Liver (tissue), 9 donors: ENCODE measurements around the gene GRK5. TPM values are rescaled to one million over a fixed set of nuclear protein-coding genes. Genes with fewer than 3 reads are reported as not detected.

Experiments
- DNase-seq: peaks from one replicate; pipeline ENCODE4 v3.0.0-alpha.2; 2017; ENCODE audit warnings: low spot score
- H3K27ac ChIP-seq, 2 donors: one replicate each; pipeline ENCODE4 v1.7.0; 2013; ENCODE audit warnings: inconsistent platforms in 2 of 2, low read length in 2 of 2, control low read depth in 1 of 2, low read depth in 1 of 2, mild to moderate bottlenecking in 1 of 2
- H3K27me3 ChIP-seq, 4 donors: one replicate each; pipeline versions ENCODE4 v1.6.1 to v1.7.0; 2013; ENCODE audit warnings: low read length in 3 of 4, inconsistent platforms in 1 of 4, mild to moderate bottlenecking in 1 of 4, moderate library complexity in 1 of 4; ENCODE audit not compliant: control insufficient read depth in 4 of 4, insufficient read depth in 4 of 4
- H3K36me3 ChIP-seq, 4 donors: one replicate each; pipeline versions ENCODE4 v1.6.1 to v1.7.0; 2013; ENCODE audit warnings: low read length in 3 of 4, mild to moderate bottlenecking in 3 of 4, low read depth in 1 of 4, moderate library complexity in 1 of 4; ENCODE audit not compliant: control insufficient read depth in 4 of 4, insufficient read depth in 3 of 4
- H3K4me1 ChIP-seq, 4 donors: one replicate each; pipeline versions ENCODE4 v1.6.1 to v1.7.0; 2013; ENCODE audit warnings: low read length in 3 of 4, mild to moderate bottlenecking in 3 of 4, moderate library complexity in 1 of 4; ENCODE audit not compliant: control insufficient read depth in 4 of 4, insufficient read depth in 4 of 4
- H3K4me3 ChIP-seq, 3 donors: one replicate each; pipeline versions ENCODE4 v1.6.1 to v1.7.0; 2013; ENCODE audit warnings: low read length in 3 of 3, control low read depth in 1 of 3, low read depth in 1 of 3, mild to moderate bottlenecking in 1 of 3
- H3K9ac ChIP-seq, 2 donors: one replicate each; pipeline ENCODE4 v1.7.0; 2013; ENCODE audit warnings: low read length in 2 of 2, mild to moderate bottlenecking in 2 of 2, moderate library complexity in 2 of 2, control low read depth in 1 of 2, low read depth in 1 of 2
- H3K9me3 ChIP-seq, 4 donors: one replicate each; pipeline versions ENCODE4 v1.6.1 to v1.7.0; 2013; ENCODE audit warnings: low read length in 3 of 4; ENCODE audit not compliant: control insufficient read depth in 4 of 4
- FOXA1 ChIP-seq: IDR thresholded peaks from 2 replicates; pipeline ENCODE4 v1.6.1; 2016; ENCODE audit warnings: antibody characterized with exemption
- FOXA2 ChIP-seq: IDR thresholded peaks from 2 replicates; pipeline ENCODE4 v1.6.1; 2016; ENCODE audit warnings: antibody characterized with exemption
- GABPA ChIP-seq, 2 donors: IDR thresholded peaks in 1 of 2; conservative IDR thresholded peaks in 1 of 2; 2 replicates each; pipeline ENCODE4 v1.6.1; 2016; ENCODE audit warnings: antibody characterized with exemption in 2 of 2, mild to moderate bottlenecking in 1 of 2, moderate library complexity in 1 of 2
- HNF4A ChIP-seq, 2 donors: conservative IDR thresholded peaks; 2 replicates each; pipeline ENCODE4 v1.6.1; 2016; ENCODE audit warnings: antibody characterized with exemption in 2 of 2, mild to moderate bottlenecking in 2 of 2
- HNF4G ChIP-seq: IDR thresholded peaks from 2 replicates; pipeline ENCODE4 v1.6.1; 2016; ENCODE audit warnings: antibody characterized with exemption
- JUND ChIP-seq, 2 donors: IDR thresholded peaks; 2 replicates each; pipeline ENCODE4 v1.6.1; 2016; ENCODE audit warnings: antibody characterized with exemption in 2 of 2
- MAX ChIP-seq: IDR thresholded peaks from 2 replicates; pipeline ENCODE4 v1.6.1; 2016; ENCODE audit warnings: antibody characterized with exemption
- NR2F2 ChIP-seq: IDR thresholded peaks from 2 replicates; pipeline ENCODE4 v1.6.1; 2016; ENCODE audit warnings: antibody characterized with exemption
- RAD21 ChIP-seq, 2 donors: IDR thresholded peaks; 2 replicates each; pipeline ENCODE4 v1.6.1; 2016; ENCODE audit warnings: antibody characterized with exemption in 2 of 2, mild to moderate bottlenecking in 2 of 2
- RXRA ChIP-seq, 2 donors: IDR thresholded peaks; 2 replicates each; pipeline ENCODE4 v1.6.1; 2017 to 2018; ENCODE audit warnings: antibody characterized with exemption in 2 of 2, mild to moderate bottlenecking in 1 of 2
- SP1 ChIP-seq: IDR thresholded peaks from 2 replicates; pipeline ENCODE4 v1.6.1; 2018; ENCODE audit warnings: antibody characterized with exemption, mild to moderate bottlenecking
- TAF1 ChIP-seq: conservative IDR thresholded peaks from 2 replicates; pipeline ENCODE4 v1.6.1; 2016; ENCODE audit warnings: antibody characterized with exemption, mild to moderate bottlenecking
- YY1 ChIP-seq: IDR thresholded peaks from 2 replicates; pipeline ENCODE4 v1.6.1; 2016; ENCODE audit warnings: antibody characterized with exemption, mild to moderate bottlenecking
- ZBTB33 ChIP-seq: IDR thresholded peaks from 2 replicates; pipeline ENCODE4 v1.6.1; 2016; ENCODE audit warnings: antibody characterized with exemption
- whole genome bisulfite sequencing: extraction: QIAGEN DNeasy Blood & Tissue Kit; methylation state at CpG from one replicate; pipeline ENCODE4 v1.1.7; 2013; 5-methylcytosine and 5-hydroxymethylcytosine counted together
- polyA plus RNA-seq, 2 donors: library from polyadenylated mRNA; stranded (reverse) in 1 of 2; unstranded in 1 of 2; fragments of 200-250 nt in 1 of 2; fragments of >200 nt in 1 of 2; fragmentation: Nextera tagmentation in 1 of 2; extraction: Ambion mirVana in 1 of 2; gene quantifications; one replicate each; pipeline versions ENCODE4 v1.2.1 to v1.2.3, GENCODE V29; 2013 to 2015
- total RNA-seq, 2 donors: library from RNA; depleted of rRNA; stranded (reverse); fragments of >200 nt; gene quantifications; one replicate each; pipeline ENCODE4 v1.2.3, GENCODE V29; 2014
- TF ChIP-seq, protein P1 (sequence below): IDR thresholded peaks from 2 replicates; pipeline ENCODE4 v1.6.1; 2016; ENCODE audit warnings: antibody characterized with exemption, mild to moderate bottlenecking
- TF ChIP-seq, protein P2 (sequence below): fragments of 150-350 bp; IDR thresholded peaks from 2 replicates; pipeline ENCODE4 v1.5.1; 2017; ENCODE audit warnings: improper control_type of control experiment, low read depth, low read length; ENCODE audit not compliant: missing input control
- donor health status: healthy.
- donor health status: healthy.
- donor health status: healthy.
- donor health status: healthy.
- donor health status: healthy.

GRK5 gene
- total and polyA plus RNA-seq, 4 donors = 2.1 to 6.6 (median 5.1) TPM

DNA sequence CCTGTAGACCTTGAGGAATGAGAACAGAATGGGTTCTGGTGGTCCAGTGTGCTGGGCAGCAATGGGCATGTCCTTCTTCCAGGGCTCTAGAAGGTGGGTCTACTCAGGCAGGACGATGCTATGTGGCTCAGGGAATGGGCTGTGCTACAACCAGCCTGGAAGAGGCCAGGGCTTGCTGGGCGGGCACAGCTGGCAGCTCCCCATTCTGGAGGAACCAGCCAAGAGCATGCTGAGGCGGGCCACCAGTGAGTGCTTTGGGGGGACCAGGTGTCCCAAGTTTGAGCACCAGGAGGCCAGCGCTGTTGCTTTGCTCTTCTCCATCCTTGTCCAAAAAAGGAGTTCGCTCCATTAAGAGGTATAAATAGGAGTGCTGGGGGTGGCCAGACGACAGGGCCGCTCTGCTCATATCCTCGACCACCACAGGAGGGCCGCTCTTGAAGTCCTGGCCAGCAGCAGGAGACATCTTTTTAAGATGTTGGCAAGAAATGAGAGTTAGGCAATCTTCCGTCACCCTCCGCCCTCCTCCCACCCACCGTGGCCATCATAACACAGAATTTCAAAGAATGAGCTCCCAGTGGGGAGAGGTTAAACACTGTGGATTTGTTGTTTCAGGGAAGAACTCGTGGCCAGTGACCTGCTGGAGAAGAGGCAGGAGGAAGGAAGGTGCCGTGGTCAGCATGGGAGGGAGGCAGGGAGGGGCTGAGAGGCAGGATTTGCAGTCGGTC is 141.3 kb downstream of the GRK5 start:
- no peaks in the 10 kb centered on the region for H3K36me3 ChIP-seq
- WGBS = 77% methylated on average over 15 of the region's 15 CpGs
- no peak overlapping the region for H3K4me3 ChIP-seq
- TF ChIP-seq RXRA (IDR thresholded peaks at IDR 0.05) (peak in 1 of 2 donors; percentile 7), NR2F2 (no peak), RAD21 (IDR thresholded peaks at IDR 0.05) (peak in 1 of 2 donors; percentile 10)
- no peaks in the 10 kb centered on the region for H3K9me3 ChIP-seq
- H3K27ac ChIP-seq = peak overlapping the region in 1 of 2 donors; percentile 32
- no peak for DNase-seq
- H3K4me1 ChIP-seq = peaks cover 0 to 5% (median 2%) of the 10 kb centered on the region in 4 donors
- H3K9ac ChIP-seq = no peak overlapping the region
- H3K27me3 ChIP-seq = no peaks in the 10 kb centered on the region

- WGBS = 93% methylated on average over 5 of the region's 5 CpGs
- Histone ChIP-seq H3K9me3 (no peaks in the 10 kb centered on the region), H3K36me3 (no peaks in the 10 kb centered on the region), H3K27me3 (no peaks in the 10 kb centered on the region), H3K9ac (no peak overlapping the region), H3K4me1 (peaks cover 0 to 5% (median 2%) of the 10 kb centered on the region in 4 donors), H3K27ac (peak overlapping the region in 1 of 2 donors; percentile 32), H3K4me3 (no peak overlapping the region)
- no peak for DNase-seq
- TF ChIP-seq HNF4A (conservative IDR thresholded peaks at IDR 0.05) (no peak), SP1 (no peak), FOXA2 (no peak), TAF1 (no peak)
- TF ChIP-seq, protein P1, sequence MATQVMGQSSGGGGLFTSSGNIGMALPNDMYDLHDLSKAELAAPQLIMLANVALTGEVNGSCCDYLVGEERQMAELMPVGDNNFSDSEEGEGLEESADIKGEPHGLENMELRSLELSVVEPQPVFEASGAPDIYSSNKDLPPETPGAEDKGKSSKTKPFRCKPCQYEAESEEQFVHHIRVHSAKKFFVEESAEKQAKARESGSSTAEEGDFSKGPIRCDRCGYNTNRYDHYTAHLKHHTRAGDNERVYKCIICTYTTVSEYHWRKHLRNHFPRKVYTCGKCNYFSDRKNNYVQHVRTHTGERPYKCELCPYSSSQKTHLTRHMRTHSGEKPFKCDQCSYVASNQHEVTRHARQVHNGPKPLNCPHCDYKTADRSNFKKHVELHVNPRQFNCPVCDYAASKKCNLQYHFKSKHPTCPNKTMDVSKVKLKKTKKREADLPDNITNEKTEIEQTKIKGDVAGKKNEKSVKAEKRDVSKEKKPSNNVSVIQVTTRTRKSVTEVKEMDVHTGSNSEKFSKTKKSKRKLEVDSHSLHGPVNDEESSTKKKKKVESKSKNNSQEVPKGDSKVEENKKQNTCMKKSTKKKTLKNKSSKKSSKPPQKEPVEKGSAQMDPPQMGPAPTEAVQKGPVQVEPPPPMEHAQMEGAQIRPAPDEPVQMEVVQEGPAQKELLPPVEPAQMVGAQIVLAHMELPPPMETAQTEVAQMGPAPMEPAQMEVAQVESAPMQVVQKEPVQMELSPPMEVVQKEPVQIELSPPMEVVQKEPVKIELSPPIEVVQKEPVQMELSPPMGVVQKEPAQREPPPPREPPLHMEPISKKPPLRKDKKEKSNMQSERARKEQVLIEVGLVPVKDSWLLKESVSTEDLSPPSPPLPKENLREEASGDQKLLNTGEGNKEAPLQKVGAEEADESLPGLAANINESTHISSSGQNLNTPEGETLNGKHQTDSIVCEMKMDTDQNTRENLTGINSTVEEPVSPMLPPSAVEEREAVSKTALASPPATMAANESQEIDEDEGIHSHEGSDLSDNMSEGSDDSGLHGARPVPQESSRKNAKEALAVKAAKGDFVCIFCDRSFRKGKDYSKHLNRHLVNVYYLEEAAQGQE = no peak
- TF ChIP-seq, protein P2, sequence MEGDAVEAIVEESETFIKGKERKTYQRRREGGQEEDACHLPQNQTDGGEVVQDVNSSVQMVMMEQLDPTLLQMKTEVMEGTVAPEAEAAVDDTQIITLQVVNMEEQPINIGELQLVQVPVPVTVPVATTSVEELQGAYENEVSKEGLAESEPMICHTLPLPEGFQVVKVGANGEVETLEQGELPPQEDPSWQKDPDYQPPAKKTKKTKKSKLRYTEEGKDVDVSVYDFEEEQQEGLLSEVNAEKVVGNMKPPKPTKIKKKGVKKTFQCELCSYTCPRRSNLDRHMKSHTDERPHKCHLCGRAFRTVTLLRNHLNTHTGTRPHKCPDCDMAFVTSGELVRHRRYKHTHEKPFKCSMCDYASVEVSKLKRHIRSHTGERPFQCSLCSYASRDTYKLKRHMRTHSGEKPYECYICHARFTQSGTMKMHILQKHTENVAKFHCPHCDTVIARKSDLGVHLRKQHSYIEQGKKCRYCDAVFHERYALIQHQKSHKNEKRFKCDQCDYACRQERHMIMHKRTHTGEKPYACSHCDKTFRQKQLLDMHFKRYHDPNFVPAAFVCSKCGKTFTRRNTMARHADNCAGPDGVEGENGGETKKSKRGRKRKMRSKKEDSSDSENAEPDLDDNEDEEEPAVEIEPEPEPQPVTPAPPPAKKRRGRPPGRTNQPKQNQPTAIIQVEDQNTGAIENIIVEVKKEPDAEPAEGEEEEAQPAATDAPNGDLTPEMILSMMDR = no peak
Observed at GRCh38 chr10:119349341-119349740, 142.0 kb downstream of the GRK5 start.

- no peak for DNase-seq
- Histone ChIP-seq H3K9ac (no peak overlapping the region), H3K4me3 (no peak overlapping the region), H3K36me3 (no peaks in the 10 kb centered on the region), H3K27ac (peak overlapping the region in 1 of 2 donors; percentile 32), H3K27me3 (no peaks in the 10 kb centered on the region), H3K4me1 (peaks cover 0 to 5% (median 2%) of the 10 kb centered on the region in 4 donors), H3K9me3 (no peaks in the 10 kb centered on the region)
- WGBS = 87% methylated on average over 9 of the region's 9 CpGs
- no peak for TF ChIP-seq HNF4A (conservative IDR thresholded peaks at IDR 0.05)
- TF ChIP-seq MAX = no peak
- no peak for TF ChIP-seq JUND (IDR thresholded peaks at IDR 0.05)
- no peak for TF ChIP-seq FOXA1
- no peak for TF ChIP-seq ZBTB33
- no peak for TF ChIP-seq HNF4G
- TF ChIP-seq TAF1 = no peak
- TF ChIP-seq, protein P1 = no peak
- TF ChIP-seq GABPA (IDR thresholded peaks at IDR 0.05 in 1 of 2, conservative IDR thresholded peaks at IDR 0.05 in 1 of 2) = no peak
- TF ChIP-seq RXRA (IDR thresholded peaks at IDR 0.05) = no peak
- no peak for TF ChIP-seq YY1
Observed at GRCh38 chr10:119349937-119350501, 142.6 kb downstream of the GRK5 start.
